Activated CD8-positive, alpha-beta memory T cell treated with anti-CD3 and anti-CD28 coated beads for 1 hour (primary cell): ENCODE results near the gene LRP6.
"Not testable (repeated sequence)": the region's sequence is repeated elsewhere in the genome, so short reads cannot be mapped to it uniquely, and the experiment has no call there.

ENCODE experiments used
- DNase-seq, 2 donors: peaks; one replicate each; pipeline ENCODE4 v3.0.0-alpha.2; 2020; ENCODE audit warnings: low read depth in 1 of 2; ENCODE audit errors: extremely low read depth in 1 of 2

LRP6 gene

DNA sequence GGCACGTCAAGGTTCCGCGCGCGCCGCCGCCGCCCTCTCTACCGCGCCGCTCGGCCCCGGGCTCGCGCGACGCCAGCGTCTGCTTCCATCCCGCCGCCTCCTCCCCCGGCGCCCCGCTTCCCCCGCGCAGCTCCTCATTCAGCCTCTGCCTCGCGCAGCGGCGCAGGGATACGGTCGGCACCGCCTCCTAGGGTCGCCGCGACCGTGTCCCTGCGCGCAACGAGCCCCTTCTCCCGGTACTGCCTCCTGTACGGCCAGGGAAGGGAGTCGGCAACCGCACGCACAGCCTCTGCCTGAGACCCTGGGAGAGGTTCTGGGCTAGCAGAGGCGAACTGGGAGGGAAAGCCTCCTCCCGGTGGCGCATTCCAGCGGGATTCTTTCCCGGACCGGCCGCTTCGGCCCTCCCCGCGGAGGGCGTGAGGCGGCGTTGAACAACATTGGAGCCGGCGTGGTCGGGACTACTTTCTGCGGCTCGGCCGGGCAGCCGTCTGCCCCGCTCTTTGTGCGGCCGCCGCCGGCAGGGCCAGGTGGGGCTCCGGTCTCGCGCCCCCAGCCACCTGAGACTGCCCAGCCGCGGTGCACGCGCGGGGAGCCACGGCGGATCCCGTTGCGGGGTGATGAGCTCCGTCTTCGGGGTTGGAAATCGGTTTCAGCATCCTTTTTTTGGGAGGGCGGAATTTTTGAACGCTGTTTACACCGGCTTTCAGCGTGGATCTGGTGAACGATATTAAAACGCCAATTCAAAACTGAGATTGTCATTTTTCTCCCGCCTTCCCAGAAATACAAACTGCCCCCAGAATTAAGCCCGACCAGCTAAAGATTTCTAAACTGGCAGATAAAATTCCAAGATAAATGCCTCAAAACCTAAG lies at the start of gene LRP6:
Gene LRP6, minus strand, starts transcription at position 172 of the 869 bp plus-strand sequence. CDS start 309 bp downstream, outside the sequence.
- DNase-seq, result peak; percentile 22 to 58

DNA sequence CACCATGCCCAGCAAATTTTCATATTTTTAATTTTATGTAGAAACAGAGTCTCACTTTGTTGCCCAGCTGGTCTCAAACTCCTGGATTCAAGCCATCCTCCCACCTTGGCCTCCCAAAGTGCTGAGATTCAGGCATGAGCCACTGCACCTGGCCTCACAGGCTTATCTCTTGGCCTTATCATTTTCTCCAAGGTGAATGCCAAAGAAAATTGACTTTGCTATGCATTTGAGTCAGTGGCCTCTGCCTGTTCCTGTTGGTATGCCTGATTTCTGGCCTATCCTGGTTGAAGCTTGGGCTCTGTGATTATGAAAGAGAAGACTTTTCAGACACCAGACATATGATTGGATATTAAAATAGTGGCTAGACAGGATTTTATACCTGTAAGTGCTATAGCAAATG lies 49.0 kb upstream of the LRP6 start:
- DNase-seq, result no peak

DNA sequence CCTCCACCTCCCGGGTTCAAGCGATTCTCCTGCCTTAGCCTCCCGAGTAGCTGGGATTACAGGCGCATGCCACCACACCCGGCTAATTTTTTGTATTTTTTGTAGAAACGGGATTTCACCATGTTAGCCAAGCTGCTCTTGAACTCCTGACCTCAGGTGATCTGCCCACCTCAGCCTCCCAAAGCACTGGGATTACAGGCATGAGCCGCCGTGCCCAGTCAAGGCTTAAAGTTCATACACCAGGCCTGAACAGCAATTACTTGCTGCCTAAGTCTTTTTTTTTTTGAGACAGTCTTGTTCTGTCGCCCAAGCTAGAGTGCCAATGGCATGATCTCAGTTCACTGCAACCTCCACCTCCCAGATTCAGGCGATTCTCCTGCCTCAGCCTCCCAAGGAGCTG lies 43.9 kb upstream of the LRP6 start:
- DNase-seq, result not testable (repeated sequence)

DNA sequence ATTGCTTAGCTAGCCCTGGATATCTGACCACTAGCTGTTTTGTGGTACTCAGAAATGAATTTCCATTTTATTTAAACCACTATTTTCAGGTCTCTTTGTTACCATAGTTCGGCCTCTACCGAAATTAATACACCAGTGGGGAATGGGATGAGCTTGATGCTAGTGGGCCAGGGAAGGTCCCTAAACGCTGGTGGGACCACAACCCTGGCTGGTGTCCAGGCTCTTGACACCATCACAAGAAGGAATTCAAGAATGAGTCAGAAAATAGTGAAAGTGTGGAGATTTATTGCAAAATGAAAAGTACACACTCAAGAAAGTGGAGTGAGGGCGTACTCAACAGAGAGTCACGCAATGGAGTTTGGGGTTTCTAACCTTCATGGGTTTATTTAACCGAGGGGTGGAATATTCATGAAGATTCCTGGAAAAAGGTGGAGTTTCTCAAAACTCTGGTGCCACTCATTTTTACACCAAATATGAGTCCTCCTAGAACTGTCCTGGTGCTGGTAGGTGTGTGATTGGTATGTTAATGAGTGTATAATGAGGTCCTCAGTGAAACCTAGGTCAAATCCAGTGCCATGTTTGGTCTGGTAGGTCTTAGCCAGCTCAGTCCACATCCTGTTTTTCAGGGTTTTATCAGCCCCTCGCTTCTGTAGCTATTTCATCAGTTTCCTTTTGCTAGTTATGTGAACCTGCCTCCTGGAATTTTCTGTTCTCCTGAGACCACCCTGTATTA lies 38.9 kb upstream of the LRP6 start:
- DNase-seq, result no peak

DNA sequence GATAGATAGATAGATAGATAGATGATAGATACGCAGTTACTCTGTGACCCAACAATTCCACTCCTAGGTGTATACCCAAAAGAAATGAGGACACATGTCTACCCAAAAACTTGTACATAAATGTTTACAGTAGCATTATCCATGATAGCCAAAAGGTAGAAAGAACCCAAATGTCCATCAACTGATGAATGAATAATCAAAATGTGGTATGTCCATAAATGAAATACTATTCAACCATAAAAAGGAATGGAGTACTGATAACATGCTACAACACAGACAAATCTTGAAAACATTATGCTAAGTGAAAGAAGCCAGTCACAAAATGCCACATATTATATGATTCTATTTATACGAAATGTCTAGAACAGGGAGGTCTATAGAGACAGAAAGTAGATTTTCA lies 36.1 kb upstream of the LRP6 start:
- DNase-seq, result no peak

DNA sequence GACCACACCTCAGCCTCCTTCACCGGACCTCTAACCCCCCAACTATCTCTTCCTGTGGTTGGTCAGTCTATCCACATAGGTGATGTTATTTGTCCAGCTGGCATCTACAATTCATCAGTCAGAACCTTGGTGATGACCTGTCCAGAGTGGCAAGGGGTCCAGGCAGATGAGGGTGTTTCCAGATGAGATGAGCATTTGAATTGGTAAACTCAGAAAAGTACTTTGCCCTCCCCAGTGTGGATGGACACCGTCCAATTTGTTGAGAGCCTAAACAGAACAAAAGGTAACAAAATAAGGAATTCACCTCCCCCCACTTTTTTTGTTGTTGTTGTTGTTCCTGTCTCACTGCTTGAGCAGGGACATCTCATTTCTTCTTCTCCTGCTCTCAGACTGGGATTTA lies 34.3 kb upstream of the LRP6 start:
- no peak for DNase-seq

DNA sequence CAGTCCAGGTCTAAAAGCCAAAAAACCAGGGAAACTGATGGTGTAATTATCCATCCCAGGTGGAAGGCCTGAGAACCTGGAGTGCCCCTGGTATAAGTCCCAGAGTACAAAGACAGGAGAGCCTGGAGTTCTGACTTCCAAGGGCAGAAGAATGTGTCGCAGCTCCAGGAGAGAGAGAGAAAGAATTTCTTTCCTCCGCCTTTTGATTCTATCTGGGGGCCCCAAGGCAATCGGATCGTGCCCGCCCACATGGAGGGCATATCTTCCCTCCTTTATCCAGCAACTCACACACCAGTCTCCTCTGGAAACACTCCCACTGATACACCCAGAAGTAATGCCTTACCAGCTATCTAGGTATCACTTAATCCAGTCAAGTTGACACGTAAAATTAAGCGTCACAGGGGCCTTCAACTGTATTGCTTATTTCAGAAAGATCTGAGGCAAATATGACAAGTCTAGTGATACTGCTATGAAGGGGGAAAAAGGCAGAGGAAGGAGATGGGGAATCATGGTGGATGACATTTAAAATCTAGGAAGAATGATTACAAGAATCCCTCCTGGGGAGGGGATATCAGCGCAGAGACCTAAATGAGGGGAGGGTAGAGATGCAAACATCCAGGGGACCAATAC lies 30.5 kb upstream of the LRP6 start:
- DNase-seq, result no peak

DNA sequence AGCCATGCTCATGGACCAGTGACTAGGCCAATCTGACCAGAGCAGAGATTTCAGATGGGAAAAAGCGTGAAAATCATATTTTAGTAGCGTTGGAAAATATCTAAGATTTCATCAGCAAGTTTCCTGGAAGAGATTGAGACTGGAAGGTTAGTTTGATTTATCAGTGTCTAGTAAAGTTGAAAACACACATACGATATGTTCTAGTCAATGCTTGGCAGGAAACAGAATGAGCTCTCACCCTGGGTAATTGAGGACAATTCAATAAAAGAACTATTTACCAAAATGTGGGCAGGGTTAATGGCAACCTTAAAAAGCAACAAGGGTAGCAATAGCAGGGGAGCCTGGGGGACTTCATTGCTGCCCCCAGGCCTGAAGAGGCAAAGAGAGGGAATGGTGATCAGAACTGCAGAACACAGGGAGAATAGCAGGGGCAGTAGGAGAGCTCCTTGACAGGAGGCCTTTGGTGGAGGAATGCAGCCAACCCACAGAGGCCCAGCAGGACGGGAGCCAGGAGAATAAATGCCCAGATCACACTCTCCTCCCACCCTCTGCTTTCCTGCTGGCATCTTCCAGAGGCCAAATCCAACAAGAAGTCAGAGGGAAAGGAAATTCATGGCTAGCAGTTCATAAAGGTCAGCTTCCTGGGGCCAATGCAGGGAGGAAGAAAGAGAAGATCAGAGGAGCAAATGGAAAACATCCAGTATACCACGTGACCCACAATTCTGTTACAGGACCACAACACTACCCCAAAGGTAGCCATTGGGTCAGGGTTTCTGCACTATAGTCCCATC lies 27.6 kb upstream of the LRP6 start:
- no peak for DNase-seq

DNA sequence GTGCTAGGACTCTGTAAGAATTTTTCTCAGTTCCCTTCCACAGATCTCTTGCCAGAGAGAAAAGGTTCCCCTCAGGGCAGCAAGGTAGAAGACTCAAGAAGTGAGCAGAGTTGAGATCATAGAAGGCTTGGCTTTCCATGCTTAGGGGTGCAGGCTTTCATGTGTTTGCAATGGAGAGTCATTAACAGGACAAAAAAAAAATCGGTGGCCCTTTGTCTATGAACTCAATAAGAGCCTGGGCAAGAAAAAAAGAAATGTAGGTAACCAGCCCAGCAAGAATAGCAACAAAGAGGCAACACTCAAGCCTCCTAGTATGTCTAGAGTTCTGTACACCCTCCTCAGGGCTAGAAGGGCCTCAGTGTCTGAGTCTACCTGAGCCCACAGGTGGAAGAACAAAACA lies 23.4 kb upstream of the LRP6 start:
- DNase-seq, result no peak

DNA sequence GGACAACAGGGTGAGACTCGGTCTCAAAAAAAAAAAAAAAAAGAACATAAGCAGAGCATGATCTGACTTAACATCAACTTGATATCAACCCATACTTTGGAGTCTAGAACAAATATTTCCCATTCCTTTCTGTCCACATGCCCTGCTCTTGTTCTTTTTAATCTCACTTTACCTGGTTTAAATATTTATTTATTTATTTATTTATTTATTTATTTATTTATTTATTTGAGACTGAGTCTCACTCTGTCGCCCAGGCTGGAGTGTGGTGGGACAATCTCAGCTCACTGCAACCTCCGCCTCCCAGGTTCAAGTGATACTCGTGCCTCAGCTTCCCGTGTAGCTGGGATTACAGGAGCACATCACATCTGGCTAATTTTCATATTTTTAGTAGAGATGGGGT lies 19.6 kb upstream of the LRP6 start:
- DNase-seq, result no peak

DNA sequence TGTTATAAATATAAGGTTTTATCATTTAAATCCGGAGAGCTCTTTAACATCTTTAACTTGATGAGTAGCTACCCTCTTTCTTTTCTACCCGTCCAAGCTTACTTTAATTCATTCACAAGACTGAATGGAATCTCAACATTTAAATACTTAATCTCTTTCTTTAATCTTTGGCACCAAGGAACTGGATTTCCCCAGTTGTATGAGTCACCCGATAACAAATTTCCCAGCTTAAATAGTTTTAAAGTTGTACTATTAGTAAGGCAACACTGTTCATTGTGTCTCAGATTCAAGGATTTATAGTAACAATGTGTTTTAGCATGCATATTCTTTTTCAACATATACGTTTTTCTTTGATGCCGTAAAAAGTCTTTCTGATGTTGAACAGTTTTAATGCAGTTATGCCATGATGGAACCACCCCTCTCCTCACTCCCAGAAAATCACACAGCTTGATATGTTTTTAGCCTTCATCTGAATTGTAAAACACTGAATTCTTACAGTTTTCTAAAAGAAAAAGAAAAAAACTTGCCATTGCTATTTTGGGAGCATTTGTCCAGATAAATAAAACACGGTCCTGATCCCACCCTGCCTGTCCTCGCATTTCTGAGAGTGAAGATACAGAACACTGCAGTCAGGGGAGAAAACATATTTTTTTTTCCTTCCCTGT lies 16.0 kb upstream of the LRP6 start:
- DNase-seq, result no peak

DNA sequence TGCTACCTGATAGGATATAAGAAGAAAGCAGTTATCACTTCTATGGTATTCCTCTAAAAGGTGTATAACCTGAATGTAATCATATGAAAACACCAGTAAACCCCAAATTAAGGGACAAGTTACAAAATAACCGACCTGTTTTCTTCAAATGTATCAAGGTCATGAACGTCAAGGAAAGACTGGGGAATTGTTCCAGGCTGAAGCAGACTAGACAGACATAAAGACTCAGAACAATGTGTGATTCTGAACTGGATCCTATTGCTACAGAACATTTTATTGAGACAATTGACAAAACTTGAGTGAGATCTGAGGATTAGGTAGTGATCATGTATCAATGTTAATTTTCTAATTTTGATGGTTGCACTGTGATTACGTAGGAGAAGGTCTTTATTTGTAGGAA lies 15.4 kb upstream of the LRP6 start:
- no peak for DNase-seq

DNA sequence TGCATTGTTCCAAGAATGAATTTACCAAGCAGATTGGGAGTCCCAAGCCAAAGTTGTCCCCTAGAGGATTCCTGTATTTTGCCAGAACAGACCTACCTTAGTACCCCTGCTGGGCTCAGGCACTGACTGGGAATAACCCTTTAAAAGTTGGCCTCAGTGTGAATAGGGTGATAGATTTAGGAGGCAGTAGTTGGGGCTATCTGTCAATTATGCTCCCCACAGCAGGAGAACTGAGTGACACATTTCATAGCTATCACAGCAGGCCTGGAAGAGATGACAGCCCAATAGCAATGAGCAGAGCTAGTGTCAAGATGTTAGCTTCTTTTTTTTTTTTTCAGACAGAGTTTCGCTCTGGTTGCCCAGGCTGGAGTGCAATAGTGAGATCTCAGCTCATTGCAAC lies 14.3 kb upstream of the LRP6 start:
- DNase-seq, result no peak

DNA sequence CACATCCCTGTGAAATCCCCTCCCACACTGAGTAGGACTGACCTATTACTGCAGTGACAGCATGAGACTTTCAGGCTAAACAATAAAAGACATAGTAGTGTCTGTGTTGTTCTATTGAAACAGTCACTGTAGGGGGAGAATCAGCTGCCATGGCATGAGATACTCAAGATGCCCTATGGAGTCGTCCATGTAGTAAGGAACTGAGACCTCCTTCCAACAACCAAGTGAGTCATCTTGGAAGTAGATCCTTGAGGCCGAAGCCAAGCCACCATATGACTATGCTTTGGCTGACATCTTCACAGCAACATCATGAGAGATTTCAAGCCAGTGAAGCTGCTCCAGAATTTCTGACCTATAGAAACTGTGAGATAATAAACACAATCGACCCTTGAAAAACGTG lies 12.1 kb upstream of the LRP6 start:
- DNase-seq, result no peak

DNA sequence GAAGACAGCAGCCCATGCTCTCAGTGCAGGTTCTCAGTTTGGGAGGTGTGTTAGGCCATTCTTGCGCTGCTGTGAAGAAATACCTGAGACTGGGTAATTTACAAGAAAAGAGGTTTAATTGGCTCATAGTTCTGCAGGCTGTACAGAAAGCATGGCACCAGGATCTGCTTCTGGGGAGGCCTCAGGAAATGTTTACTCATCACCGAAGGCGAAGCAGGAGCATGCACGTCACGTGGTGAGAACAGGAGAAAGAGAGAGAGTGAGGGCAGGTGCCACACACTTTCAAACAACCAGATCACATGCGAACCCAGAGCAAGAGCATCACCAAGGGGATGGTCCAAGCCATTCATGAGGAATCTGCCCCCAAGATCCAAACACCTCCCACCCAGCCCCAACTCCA lies 9.0 kb upstream of the LRP6 start:
- DNase-seq, result no peak

DNA sequence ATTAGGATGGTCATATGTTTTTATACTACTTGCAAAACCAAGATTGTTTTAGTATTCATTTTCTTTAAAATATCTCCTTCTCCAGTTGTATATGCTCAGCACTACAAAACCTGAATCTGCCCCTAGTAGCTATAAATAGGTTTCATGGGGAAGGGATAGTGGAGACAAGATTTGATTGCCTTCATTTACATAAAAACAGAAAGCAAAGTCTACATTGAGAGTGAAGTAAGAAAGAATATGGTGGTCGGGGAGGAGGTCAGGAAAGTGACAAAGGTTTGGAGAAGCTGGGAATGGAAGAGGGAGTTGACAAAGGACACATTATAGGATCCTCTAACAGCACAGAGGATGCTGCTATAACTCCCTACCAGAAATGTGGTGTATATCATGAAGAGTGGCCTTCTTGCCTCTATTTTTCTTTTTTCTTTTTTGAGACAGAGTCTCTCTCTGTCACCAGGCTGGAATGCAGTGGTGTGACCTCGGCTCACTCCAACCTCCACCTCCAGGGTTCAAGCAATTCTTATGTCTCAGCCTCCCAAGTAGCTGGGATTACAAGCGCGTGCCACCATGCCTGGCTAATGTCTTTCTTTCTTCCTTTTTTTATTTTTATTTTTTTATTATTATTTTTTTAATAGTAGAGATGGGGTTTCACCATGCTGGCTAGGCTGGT lies 6.6 kb upstream of the LRP6 start:
- DNase-seq, result no peak

DNA sequence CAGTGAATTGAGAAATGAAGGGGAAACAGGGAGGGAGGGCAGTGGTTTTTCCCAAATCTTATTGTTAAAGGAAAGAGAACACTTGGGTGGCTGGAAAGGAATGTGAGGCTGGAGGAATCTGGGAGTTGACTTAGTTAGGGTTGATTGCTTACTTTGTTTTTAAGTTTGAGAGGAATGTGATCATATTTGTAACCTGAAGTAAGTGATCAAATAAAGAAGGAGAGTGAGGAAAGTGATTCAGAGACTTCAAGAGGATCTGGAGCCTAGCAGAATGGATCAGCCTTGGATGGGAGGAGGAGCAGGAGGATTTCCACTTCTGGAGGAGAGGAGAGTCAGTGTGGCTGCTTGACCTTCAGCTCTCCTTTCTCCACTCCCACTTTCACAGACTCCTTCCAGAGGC lies 6.0 kb upstream of the LRP6 start:
- DNase-seq, result no peak

DNA sequence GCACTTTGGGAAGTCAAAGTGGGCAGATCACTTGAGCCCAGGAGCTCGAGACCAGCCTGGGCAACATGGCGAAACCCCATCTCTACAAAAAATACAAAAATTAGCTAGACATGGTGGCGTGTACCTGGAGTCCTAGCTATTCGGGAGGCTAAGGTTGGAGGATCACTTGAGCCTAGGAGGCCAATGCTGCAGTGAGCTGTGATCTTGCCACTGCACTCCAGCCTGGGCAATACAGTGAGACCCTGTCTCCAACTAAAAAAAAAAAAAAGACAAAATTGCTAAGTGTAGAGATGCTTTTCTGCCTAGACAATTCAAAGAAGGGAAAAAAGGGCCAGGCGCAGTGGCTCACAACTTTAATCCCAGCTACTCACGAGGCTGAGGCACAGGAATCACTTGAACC lies 3.4 kb upstream of the LRP6 start:
- DNase-seq, result no peak

DNA sequence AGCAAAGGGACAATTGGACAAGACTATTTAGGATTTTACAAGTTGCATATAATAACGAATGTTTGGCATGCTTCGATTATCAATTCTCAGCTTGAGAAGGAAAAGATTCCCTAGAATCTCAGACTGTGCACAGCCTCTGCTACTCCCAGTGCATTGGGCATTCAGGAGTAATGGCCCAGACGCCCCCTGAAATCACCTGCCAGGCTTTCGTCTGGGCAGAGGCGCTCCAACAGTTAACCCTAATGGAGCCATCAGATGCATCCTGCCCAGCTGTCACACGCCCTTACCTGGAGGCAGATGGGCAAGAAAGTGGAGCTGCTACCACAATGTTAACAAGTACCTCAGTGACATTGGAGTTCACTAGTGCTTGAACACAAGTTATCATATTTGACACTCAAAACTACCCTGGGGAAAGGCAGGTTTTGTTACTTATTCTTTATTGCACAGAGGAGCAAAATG lies 927 bp upstream of the LRP6 start:
- DNase-seq, result no peak

DNA sequence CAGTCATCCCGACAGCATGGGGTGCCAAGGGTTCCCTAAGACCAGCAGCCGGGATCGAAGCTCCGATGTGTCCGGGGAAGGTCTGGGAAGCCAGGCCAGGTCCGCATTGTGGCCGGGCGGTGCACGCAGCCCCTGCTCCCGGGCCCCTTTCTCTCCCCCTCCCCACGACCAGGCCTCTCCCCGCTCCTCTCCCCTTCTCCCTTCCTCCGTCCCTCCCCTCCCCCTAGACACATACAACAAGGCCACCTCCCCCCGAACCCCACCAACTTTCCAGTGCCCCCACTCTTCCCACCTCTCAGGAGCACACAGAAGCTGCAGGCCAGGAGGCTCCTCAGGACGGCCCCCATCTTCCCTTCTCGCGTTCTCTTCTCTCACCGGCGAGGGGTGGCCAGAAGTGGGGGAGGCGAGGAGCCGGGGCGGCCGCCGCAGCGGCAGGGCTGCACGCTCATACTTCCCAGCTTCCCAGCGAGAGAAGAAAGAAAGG lies 413 bp downstream of the LRP6 start:
- DNase-seq, result peak in 1 of 2 donors; percentile 3
